BE2C (cell line): Measurements from ENCODE around the gene ANKRD13D.
A peak's percentile ranks its signal among the peaks of the same experiment; 100 is the strongest.

Source experiments
- DNase-seq: peaks from one replicate; pipeline ENCODE4 v3.0.0-alpha.2; 2020
- H3K27me3 ChIP-seq: fragments of 250-450 bp; sonication (Bioruptor Pico); 2 replicates; pipeline ENCODE4 v1.5.1; 2020; ENCODE audit warnings: mild to moderate bottlenecking
- H3K36me3 ChIP-seq: fragments of 250-450 bp; sonication (Bioruptor Pico); 2 replicates; pipeline ENCODE4 v1.5.1; 2020; ENCODE audit warnings: mild to moderate bottlenecking
- H3K4me1 ChIP-seq: fragments of 250-450 bp; sonication (Bioruptor Pico); 2 replicates; pipeline ENCODE4 v1.5.1; 2020
- H3K4me3 ChIP-seq: 2 replicates; pipeline ENCODE4 v1.5.1; 2011; ENCODE audit warnings: low read depth, low read length
- H3K9me3 ChIP-seq: fragments of 250-450 bp; sonication (Bioruptor Pico); 2 replicates; pipeline ENCODE4 v1.5.1; 2020
- TF ChIP-seq, protein P1 (sequence below): IDR thresholded peaks from 2 replicates; pipeline ENCODE4 v1.5.1; 2012; ENCODE audit warnings: mild to moderate bottlenecking, low read depth, low read length

Gene ANKRD13D

DNA sequence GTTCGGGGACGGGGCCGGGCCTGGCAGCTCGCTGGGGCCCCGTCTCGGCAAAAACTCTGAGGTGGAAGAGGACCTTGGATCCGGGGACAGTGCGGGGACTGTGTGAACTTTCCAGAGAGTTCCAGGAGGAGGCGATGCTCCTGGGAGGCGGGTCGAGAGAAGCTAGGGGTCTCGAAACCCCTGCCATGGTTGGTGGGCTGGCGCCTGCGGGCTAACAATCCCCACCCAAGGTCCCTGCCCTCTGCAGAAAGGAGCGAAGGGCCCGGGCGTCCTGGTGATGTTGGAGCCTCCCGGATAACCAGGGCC, 27.5 kb upstream of the ANKRD13D start:
- no peaks in the 10 kb centered on the region for H3K9me3 ChIP-seq
- peaks cover 6% of the 10 kb centered on the region for H3K36me3 ChIP-seq
- H3K27me3 ChIP-seq, result no peaks in the 10 kb centered on the region
- no peak for DNase-seq
- TF ChIP-seq, protein P1, sequence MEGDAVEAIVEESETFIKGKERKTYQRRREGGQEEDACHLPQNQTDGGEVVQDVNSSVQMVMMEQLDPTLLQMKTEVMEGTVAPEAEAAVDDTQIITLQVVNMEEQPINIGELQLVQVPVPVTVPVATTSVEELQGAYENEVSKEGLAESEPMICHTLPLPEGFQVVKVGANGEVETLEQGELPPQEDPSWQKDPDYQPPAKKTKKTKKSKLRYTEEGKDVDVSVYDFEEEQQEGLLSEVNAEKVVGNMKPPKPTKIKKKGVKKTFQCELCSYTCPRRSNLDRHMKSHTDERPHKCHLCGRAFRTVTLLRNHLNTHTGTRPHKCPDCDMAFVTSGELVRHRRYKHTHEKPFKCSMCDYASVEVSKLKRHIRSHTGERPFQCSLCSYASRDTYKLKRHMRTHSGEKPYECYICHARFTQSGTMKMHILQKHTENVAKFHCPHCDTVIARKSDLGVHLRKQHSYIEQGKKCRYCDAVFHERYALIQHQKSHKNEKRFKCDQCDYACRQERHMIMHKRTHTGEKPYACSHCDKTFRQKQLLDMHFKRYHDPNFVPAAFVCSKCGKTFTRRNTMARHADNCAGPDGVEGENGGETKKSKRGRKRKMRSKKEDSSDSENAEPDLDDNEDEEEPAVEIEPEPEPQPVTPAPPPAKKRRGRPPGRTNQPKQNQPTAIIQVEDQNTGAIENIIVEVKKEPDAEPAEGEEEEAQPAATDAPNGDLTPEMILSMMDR, result peak; percentile 44
- H3K4me1 ChIP-seq, result peaks cover 13% of the 10 kb centered on the region
- H3K4me3 ChIP-seq, result peak overlapping the region; percentile 55

DNA sequence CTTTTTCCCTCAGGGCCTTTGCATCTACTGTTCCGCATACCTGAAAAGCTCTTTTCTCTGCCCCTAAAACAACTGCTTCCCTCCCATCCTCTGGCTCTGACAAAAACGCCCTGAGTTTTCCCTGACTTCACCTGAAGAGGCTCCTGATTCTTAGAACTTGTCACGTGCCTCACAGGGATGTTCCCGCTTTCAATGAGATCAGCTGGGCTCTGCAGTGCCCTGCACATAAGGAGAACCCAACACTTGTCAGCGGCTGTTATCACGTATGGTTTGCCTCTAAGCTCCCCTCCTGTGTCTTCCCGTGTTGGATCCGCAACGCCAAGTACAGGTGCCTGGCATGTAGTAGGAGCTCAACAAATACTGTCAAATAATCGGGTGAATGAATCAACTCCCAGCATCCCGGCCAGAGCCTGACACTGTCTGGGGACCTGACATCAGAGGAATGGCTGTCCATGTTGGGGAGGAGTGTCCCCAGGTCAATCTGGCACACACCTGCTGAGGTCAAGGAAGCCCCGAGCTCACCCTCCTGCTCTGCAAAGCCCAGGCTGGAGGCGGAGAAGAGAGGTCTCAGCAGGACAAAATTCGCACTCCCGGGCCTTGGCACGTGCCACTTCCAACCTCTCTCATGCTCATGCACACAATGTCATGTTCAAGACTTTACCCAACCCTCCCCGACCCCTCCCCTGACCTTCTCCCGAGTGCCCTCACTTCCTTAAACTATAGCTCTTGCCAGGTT, 27.0 kb upstream of the ANKRD13D start:
- H3K9me3 ChIP-seq, result no peaks in the 10 kb centered on the region
- H3K4me3 ChIP-seq, result no peak overlapping the region; the same call in 1 of the 2 replicates
- peaks cover 1% of the 10 kb centered on the region for H3K36me3 ChIP-seq
- peaks cover 13% of the 10 kb centered on the region for H3K4me1 ChIP-seq
- TF ChIP-seq, protein P1, result no peak
- DNase-seq, result no peak
- H3K27me3 ChIP-seq, result no peaks in the 10 kb centered on the region

DNA sequence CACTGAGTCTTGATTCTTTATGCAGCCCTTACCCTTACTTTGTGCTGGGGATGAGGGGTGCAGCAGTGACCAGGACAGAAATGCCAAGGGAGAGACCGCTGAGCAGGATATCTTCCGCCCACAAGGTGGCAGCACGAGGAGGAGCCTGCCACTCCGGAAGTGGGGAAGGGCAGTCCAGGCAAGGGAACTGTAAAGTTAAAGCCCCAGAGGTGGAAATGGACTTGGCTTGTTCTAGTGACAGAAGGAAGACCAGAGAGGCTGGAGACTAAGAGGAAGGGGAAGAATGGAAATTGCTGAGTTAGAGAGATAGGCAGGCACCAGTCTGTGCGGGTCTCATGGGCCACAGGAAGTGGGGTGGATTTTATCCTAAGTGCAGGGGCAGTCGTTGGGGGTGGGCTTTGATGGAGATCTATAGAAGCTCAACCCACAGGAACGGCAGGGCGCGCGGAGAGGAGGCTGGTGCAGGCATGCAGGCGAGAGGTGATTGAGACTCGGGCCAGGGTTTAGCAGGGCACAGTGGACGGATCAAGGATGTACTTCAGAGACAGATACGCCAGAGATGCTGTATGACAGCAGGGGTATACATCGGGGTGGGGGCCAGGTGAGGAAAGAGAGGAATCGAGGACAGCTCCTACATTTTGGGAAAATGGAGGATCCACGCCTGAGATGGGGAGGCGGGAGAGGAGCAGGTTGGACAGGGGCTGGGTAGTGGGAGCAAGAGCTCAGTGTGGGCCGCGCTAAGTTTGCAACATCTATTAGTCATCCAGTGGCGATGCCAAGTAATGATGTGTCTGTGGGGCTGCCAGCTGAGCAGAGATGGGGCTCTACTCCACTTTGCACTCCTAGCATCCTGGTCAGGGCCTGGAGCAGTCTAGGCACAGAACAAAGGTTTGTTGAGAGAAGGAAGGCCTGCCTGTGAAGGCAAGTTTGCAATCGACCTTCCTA, 26.1 kb upstream of the ANKRD13D start:
- H3K9me3 ChIP-seq, result no peaks in the 10 kb centered on the region
- H3K27me3 ChIP-seq, result no peaks in the 10 kb centered on the region
- H3K4me3 ChIP-seq, result no peak overlapping the region
- H3K4me1 ChIP-seq, result peaks cover 13% of the 10 kb centered on the region
- TF ChIP-seq, protein P1, result peak; percentile 94
- DNase-seq, result peak; percentile 88
- peaks cover 4% of the 10 kb centered on the region for H3K36me3 ChIP-seq

DNA sequence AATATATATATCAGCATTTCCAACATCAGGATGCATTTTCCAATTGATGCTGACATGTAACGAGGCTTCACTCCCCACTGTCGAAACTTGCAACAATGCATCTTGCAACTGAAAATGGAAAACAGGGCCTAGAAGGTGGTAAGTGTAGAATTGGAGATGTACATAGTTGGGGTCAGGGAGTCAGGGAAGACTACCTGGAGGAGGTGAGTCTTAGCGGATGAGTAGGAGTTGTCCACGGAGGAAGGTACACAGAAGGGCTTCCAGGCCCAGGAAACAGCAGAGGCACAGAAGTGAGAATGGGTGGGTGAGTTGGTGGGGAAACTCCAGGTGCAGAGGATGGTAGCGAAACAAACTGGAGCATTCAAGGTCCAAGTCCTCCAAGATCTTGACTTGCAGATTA, 24.8 kb upstream of the ANKRD13D start:
- TF ChIP-seq, protein P1, result no peak
- no peaks in the 10 kb centered on the region for H3K27me3 ChIP-seq
- H3K4me1 ChIP-seq, result peaks cover 13% of the 10 kb centered on the region
- no peak overlapping the region for H3K4me3 ChIP-seq
- H3K36me3 ChIP-seq, result peaks cover 4% of the 10 kb centered on the region
- no peak for DNase-seq
- H3K9me3 ChIP-seq, result no peaks in the 10 kb centered on the region

DNA sequence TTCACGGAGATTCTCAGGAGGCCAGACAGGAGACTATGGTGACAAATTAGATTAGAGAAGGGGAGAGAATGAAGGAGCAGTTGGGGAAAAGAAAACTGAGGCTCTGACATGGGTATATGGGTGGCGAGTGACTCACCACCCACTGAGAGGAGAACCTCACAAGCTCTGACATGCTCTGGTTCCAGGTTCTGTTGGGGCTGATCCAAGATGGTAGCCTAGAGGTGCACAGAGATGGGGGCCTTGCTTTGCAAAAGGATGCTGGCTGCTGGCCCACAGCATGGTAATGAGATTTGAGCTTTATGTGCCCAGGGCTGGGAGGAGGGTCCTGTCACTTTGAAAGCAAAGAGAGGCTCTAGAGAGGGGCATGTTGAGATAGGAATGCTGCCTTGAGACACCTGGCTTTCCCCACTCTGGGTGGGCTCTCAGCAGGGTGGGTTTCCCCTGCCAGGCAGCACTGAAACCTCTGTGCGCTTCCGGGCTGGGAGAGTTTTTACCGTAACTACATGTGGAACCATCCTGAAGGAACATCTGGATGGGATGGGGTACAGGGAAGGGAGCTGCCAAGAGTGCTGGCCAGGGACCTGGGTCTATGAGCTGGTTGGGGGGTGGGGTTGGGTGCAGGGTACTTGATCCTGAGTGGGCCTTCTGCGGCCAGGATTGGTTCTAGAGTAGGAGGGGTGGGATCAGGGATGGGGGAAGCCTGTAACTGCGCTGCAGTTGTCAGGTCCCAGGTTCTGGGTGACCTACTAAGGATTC, 24.0 kb upstream of the ANKRD13D start:
- H3K9me3 ChIP-seq, result no peaks in the 10 kb centered on the region
- no peak for DNase-seq
- H3K27me3 ChIP-seq, result no peaks in the 10 kb centered on the region
- TF ChIP-seq, protein P1, result no peak
- peaks cover 20% of the 10 kb centered on the region for H3K4me1 ChIP-seq
- H3K36me3 ChIP-seq, result peaks cover 4% of the 10 kb centered on the region
- no peak overlapping the region for H3K4me3 ChIP-seq
